Spleen (tissue), 7 donors: ENCODE measurements around the gene NLRP1.

Experiments used
- CTCF ChIP-seq, 11 experiments: fragments of 200-600 bp in 7 of 11; fragments of 450-650 bp in 4 of 11; sonication (generic) in 4 of 11; IDR thresholded peaks in 8 of 11; conservative IDR thresholded peaks in 3 of 11; 1 replicate in 7 of 11; 2 replicates in 4 of 11; pipeline versions ENCODE4 v1.4.0 to v1.8.0; 2016 to 2021; ENCODE audit warnings: antibody characterized with exemption in 11 of 11, inconsistent platforms in 4 of 11, mild to moderate bottlenecking in 1 of 11
- POLR2A ChIP-seq, 3 donors: fragments of 450-650 bp; IDR thresholded peaks; one replicate each; pipeline ENCODE4 v1.5.1; 2017; ENCODE audit warnings: antibody characterized with exemption in 3 of 3, mild to moderate bottlenecking in 1 of 3
- POLR2AphosphoS5 ChIP-seq, 3 donors: sonication (generic); formaldehyde crosslinking; IDR thresholded peaks; one replicate each; pipeline ENCODE4 v1.5.1; 2017; ENCODE audit warnings: antibody characterized with exemption in 3 of 3
- donor health status: DM: no; HTN: no; CAD: no; lungs with moderate emphysema.
- donor health status: DM: no; HTN: no; CAD: no.
- donor health status: DM: no; HTN: no; CAD: no.

- TF ChIP-seq CTCF (IDR thresholded peaks at IDR 0.05 in 8 of 11, conservative IDR thresholded peaks at IDR 0.05 in 3 of 11) (no peak), POLR2A (IDR thresholded peaks at IDR 0.05) (no peak), POLR2AphosphoS5 (IDR thresholded peaks at IDR 0.05) (no peak)
These were observed 21.5 kb downstream of the NLRP1 start for GRCh38 chr17:5562661-5563360.
